H9 (cell line): ENCODE measurements around the gene PTPN13. TPM values are rescaled to one million over a fixed set of nuclear protein-coding genes. Genes with fewer than 3 reads are reported as not detected.

Experiments used
- DNase-seq: peaks from one replicate; pipeline ENCODE4 v3.0.0-alpha.2; 2017
- H2AFZ ChIP-seq: one replicate; pipeline ENCODE4 v1.6.1; 2013; ENCODE audit warnings: mild to moderate bottlenecking, low read length, control low read depth, moderate library complexity
- H2AK5ac ChIP-seq: 2 replicates; pipeline ENCODE4 v1.6.1; 2013; ENCODE audit warnings: low read length, control low read depth, mixed read lengths; ENCODE audit not compliant: insufficient read length
- H2BK120ac ChIP-seq: one replicate; pipeline ENCODE4 v1.6.1; 2013; ENCODE audit warnings: low read depth, mild to moderate bottlenecking, low read length, control low read depth, inconsistent platforms; ENCODE audit not compliant: poor library complexity, severe bottlenecking
- H2BK12ac ChIP-seq: 2 replicates; pipeline ENCODE4 v1.6.1; 2013; ENCODE audit warnings: low read length, control low read depth, mixed read lengths, low read depth; ENCODE audit not compliant: insufficient read length
- H2BK15ac ChIP-seq: 2 replicates; pipeline ENCODE4 v1.6.1; 2013; ENCODE audit warnings: low read depth, low read length, control low read depth
- H2BK20ac ChIP-seq: one replicate; pipeline ENCODE4 v1.6.1; 2013; ENCODE audit warnings: low read depth, mild to moderate bottlenecking, low read length, control low read depth, inconsistent platforms; ENCODE audit not compliant: poor library complexity, severe bottlenecking
- H2BK5ac ChIP-seq: 2 replicates; pipeline ENCODE4 v1.6.1; 2013; ENCODE audit warnings: low read length, control low read depth, mixed read lengths; ENCODE audit not compliant: insufficient read length
- H3K14ac ChIP-seq: 2 replicates; pipeline ENCODE4 v1.6.1; 2013; ENCODE audit warnings: low read length, control low read depth; ENCODE audit not compliant: insufficient read depth
- H3K18ac ChIP-seq: 2 replicates; pipeline ENCODE4 v1.6.1; 2013; ENCODE audit warnings: low read depth, mild to moderate bottlenecking, mixed read lengths, low read length, control low read depth; ENCODE audit not compliant: insufficient read length
- H3K23ac ChIP-seq: 2 replicates; pipeline ENCODE4 v1.6.1; 2013; ENCODE audit warnings: low read length, control low read depth, mixed read lengths, low read depth; ENCODE audit not compliant: insufficient read length
- H3K23me2 ChIP-seq: 2 replicates; pipeline ENCODE4 v1.6.1; 2013; ENCODE audit warnings: low read depth, mild to moderate bottlenecking, mixed read lengths, low read length, control low read depth; ENCODE audit not compliant: insufficient read length, poor library complexity, severe bottlenecking
- H3K27ac ChIP-seq: 2 replicates; pipeline ENCODE4 v1.5.1; 2013; ENCODE audit warnings: low read length, control low read depth, mixed read lengths, low read depth; ENCODE audit not compliant: insufficient read length
- H3K27me3 ChIP-seq: 2 replicates; pipeline ENCODE4 v1.6.1; 2013; ENCODE audit warnings: low read length, control low read depth, inconsistent platforms; ENCODE audit not compliant: insufficient read depth
- H3K4ac ChIP-seq: 2 replicates; pipeline ENCODE4 v1.6.1; 2013; ENCODE audit warnings: low read depth, mild to moderate bottlenecking, control low read depth, inconsistent platforms, low read length, moderate library complexity
- H3K4me1 ChIP-seq: 2 replicates; pipeline ENCODE4 v1.6.1; 2013; ENCODE audit warnings: low read length, control low read depth, inconsistent platforms; ENCODE audit not compliant: insufficient read depth
- H3K4me2 ChIP-seq: 2 replicates; pipeline ENCODE4 v1.6.1; 2013; ENCODE audit warnings: low read length, control low read depth, mixed read lengths; ENCODE audit not compliant: insufficient read length, insufficient read depth
- H3K56ac ChIP-seq: 2 replicates; pipeline ENCODE4 v1.6.1; 2013; ENCODE audit warnings: low read depth, mild to moderate bottlenecking, mixed read lengths, low read length, control low read depth; ENCODE audit not compliant: insufficient read length
- H3K79me1 ChIP-seq: 2 replicates; pipeline ENCODE4 v1.6.1; 2013; ENCODE audit warnings: low read depth, mild to moderate bottlenecking, moderate library complexity, low read length, control low read depth, inconsistent platforms; ENCODE audit not compliant: insufficient read depth, poor library complexity, severe bottlenecking
- H3K79me2 ChIP-seq: 2 replicates; pipeline ENCODE4 v1.6.1; 2013; ENCODE audit warnings: low read length, control low read depth, inconsistent platforms; ENCODE audit not compliant: insufficient read depth
- H3K9ac ChIP-seq: 2 replicates; pipeline ENCODE4 v1.6.1; 2013; ENCODE audit warnings: low read length, control low read depth, mixed read lengths; ENCODE audit not compliant: insufficient read length; ENCODE audit errors: extremely low read depth
- H3K9me3 ChIP-seq: one replicate; pipeline ENCODE4 v1.6.1; 2013; ENCODE audit warnings: low read depth, low read length, inconsistent platforms; ENCODE audit not compliant: control insufficient read depth
- H3T11ph ChIP-seq: one replicate; pipeline ENCODE4 v1.6.1; 2013; ENCODE audit warnings: mild to moderate bottlenecking, low read length, control low read depth, inconsistent platforms
- H4K20me1 ChIP-seq: one replicate; pipeline ENCODE4 v1.6.1; 2013; ENCODE audit not compliant: control insufficient read depth, insufficient read length, insufficient read depth
- H4K5ac ChIP-seq: 2 replicates; pipeline ENCODE4 v1.6.1; 2013; ENCODE audit warnings: low read depth, mild to moderate bottlenecking, mixed read lengths, low read length, control low read depth; ENCODE audit not compliant: insufficient read length
- H4K8ac ChIP-seq: replicated peaks from 2 replicates; pipeline ENCODE4 v1.6.1; 2013; ENCODE audit warnings: low read length, control low read depth, mixed read lengths, low read depth; ENCODE audit not compliant: insufficient read length
- H4K91ac ChIP-seq: 2 replicates; pipeline ENCODE4 v1.6.1; 2013; ENCODE audit warnings: low read depth, mild to moderate bottlenecking, moderate library complexity, mixed read lengths, low read length, control low read depth; ENCODE audit not compliant: insufficient read length
- H3K27ac Mint-ChIP-seq, 3 experiments: 2 replicates in 2 of 3; 3 replicates in 1 of 3; pipeline ENCODE4 v1.8.0; 2020 to 2021; ENCODE audit warnings: mixed read lengths in 3 of 3, mild to moderate bottlenecking in 1 of 3, moderate library complexity in 1 of 3
- H3K27me3 Mint-ChIP-seq: 2 replicates; pipeline ENCODE4 v1.8.0; 2021; ENCODE audit warnings: low read depth, mild to moderate bottlenecking, moderate library complexity, mixed read lengths
- H3K36me3 Mint-ChIP-seq, 3 experiments: 2 replicates in 2 of 3; 3 replicates in 1 of 3; pipeline ENCODE4 v1.8.0; 2020 to 2021; ENCODE audit warnings: low read depth in 3 of 3, mixed read lengths in 3 of 3; ENCODE audit not compliant: insufficient read depth in 1 of 3
- H3K4me1 Mint-ChIP-seq, 2 experiments: 2 replicates each; pipeline ENCODE4 v1.8.0; 2020; ENCODE audit warnings: mixed read lengths in 2 of 2
- H3K4me3 Mint-ChIP-seq, 2 experiments: 2 replicates in 1 of 2; 3 replicates in 1 of 2; pipeline ENCODE4 v1.8.0; 2020 to 2021; ENCODE audit warnings: mild to moderate bottlenecking in 2 of 2, mixed read lengths in 2 of 2, moderate library complexity in 1 of 2
- H3K9me3 Mint-ChIP-seq, 2 experiments: 2 replicates in 1 of 2; 3 replicates in 1 of 2; pipeline ENCODE4 v1.8.0; 2020; ENCODE audit warnings: mild to moderate bottlenecking in 2 of 2, mixed read lengths in 2 of 2, moderate library complexity in 1 of 2
- CTCF ChIP-seq: fragments of 200-600 bp; sonication (generic); conservative IDR thresholded peaks from 3 replicates; pipeline ENCODE4 v1.8.0; 2021; ENCODE audit warnings: antibody characterized with exemption, mild to moderate bottlenecking
- WGBS: extraction: QIAGEN DNeasy Blood & Tissue Kit; methylation state at CpG from one replicate; pipeline ENCODE4 v1.1.7; 2013; ENCODE audit warnings: missing lambda C conversion rate, low lambda C conversion rate, mixed read lengths; ENCODE audit not compliant: insufficient read length; ENCODE audit errors: extremely low coverage; 5-methylcytosine and 5-hydroxymethylcytosine counted together
- total RNA-seq: library from RNA; stranded (reverse); gene quantifications from 2 replicates; pipeline ENCODE4 v1.2.1, GENCODE V29; 2021

The PTPN13 gene
- total RNA-seq, 1 experiment from 2014 or later = 34.9 TPM

- no peak overlapping the region for H3K4ac ChIP-seq
- no peak overlapping the region for H4K91ac ChIP-seq
- no peak overlapping the region for H2BK12ac ChIP-seq
- no peak for DNase-seq
- no peak overlapping the region for H2AK5ac ChIP-seq
- no peaks in the 10 kb centered on the region for H3K4me1 ChIP-seq
- no peak for TF ChIP-seq CTCF
- no peaks in the 10 kb centered on the region for H3K79me2 ChIP-seq
- H2BK120ac ChIP-seq = no peak overlapping the region
- H3K4me3 Mint-ChIP-seq = no peak overlapping the region
- H4K5ac ChIP-seq = no peak overlapping the region
- H3K27me3 ChIP-seq = no peaks in the 10 kb centered on the region
- H2BK15ac ChIP-seq = no peak overlapping the region
- H3K36me3 Mint-ChIP-seq = no peaks in the 10 kb centered on the region
- H2BK20ac ChIP-seq = no peak overlapping the region
- no peaks in the 10 kb centered on the region for H3K9me3 Mint-ChIP-seq
- WGBS = no CpG with 5 or more reads among the region's 5 CpGs
- no peaks in the 10 kb centered on the region for H4K20me1 ChIP-seq
- H3K4me1 Mint-ChIP-seq = peaks cover 4 to 5% of the 10 kb centered on the region in 2 experiments
- H2AFZ ChIP-seq = no peak overlapping the region
- no peak overlapping the region for H3T11ph ChIP-seq
- H3K27ac ChIP-seq = no peak overlapping the region
- no peak overlapping the region for H3K9ac ChIP-seq
- no peak overlapping the region for H3K14ac ChIP-seq
- H3K79me1 ChIP-seq = no peaks in the 10 kb centered on the region
- no peak overlapping the region for H4K8ac ChIP-seq
- no peaks in the 10 kb centered on the region for H3K9me3 ChIP-seq
- H3K23ac ChIP-seq = no peak overlapping the region
- no peaks in the 10 kb centered on the region for H3K23me2 ChIP-seq
- no peak overlapping the region for H2BK5ac ChIP-seq
- H3K27ac Mint-ChIP-seq = no peak overlapping the region
- H3K27me3 Mint-ChIP-seq = no peaks in the 10 kb centered on the region
- H3K4me2 ChIP-seq = no peak overlapping the region
- H3K18ac ChIP-seq = no peak overlapping the region
- no peak overlapping the region for H3K56ac ChIP-seq
These were observed 35.9 kb upstream of the PTPN13 start for GRCh38 chr4:86558258-86558657.
